CD8-positive, alpha-beta memory T cell (primary cell): ENCODE data around the gene GAN. TPM values are rescaled to one million over a fixed set of nuclear protein-coding genes. Genes with fewer than 3 reads are reported as not detected.
"Not testable (repeated sequence)": the region's sequence is repeated elsewhere in the genome, so short reads cannot be mapped to it uniquely, and the experiment has no call there.

Experiments
- CTCF ChIA-PET: fragments of 350-600 bp; sonication (Branson Sonifier 250); formaldehyde crosslinking; loops from one replicate; lab custom pipeline; 2021; ENCODE audit warnings: antibody characterized with exemption; lab: Charles Lee
- POLR2A ChIA-PET: fragments of 350-600 bp; sonication (Branson Sonifier 250); formaldehyde crosslinking; loops from one replicate; lab custom pipeline; 2021; ENCODE audit warnings: antibody characterized with exemption; lab: Charles Lee
- DNase-seq, 5 donors: peaks; one replicate each; pipeline versions ENCODE4 v3.0.0 to v3.0.0-alpha.2; 2020 to 2022; ENCODE audit warnings: mixed read lengths in 1 of 5
- H3K27ac ChIP-seq: one replicate; pipeline ENCODE4 v1.7.0; 2013; ENCODE audit warnings: low read depth, mild to moderate bottlenecking, low read length, moderate library complexity
- H3K27me3 ChIP-seq: 2 replicates; pipeline ENCODE4 v1.7.0; 2013; ENCODE audit warnings: low read length, mild to moderate bottlenecking; ENCODE audit not compliant: insufficient read depth, poor library complexity, severe bottlenecking
- H3K36me3 ChIP-seq: 2 replicates; pipeline ENCODE4 v1.7.0; 2013; ENCODE audit warnings: mild to moderate bottlenecking, low read length, moderate library complexity; ENCODE audit not compliant: insufficient read depth
- H3K4me1 ChIP-seq: 2 replicates; pipeline ENCODE4 v1.7.0; 2013; ENCODE audit warnings: mild to moderate bottlenecking, low read length, moderate library complexity; ENCODE audit not compliant: insufficient read depth
- H3K4me3 ChIP-seq: 2 replicates; pipeline ENCODE4 v1.7.0; 2013; ENCODE audit warnings: mild to moderate bottlenecking, low read length
- H3K9me3 ChIP-seq: 2 replicates; pipeline ENCODE4 v1.7.0; 2013; ENCODE audit warnings: mild to moderate bottlenecking, low read length
- H3K27ac Mint-ChIP-seq, 8 donors: one replicate each; pipeline ENCODE4 v1.8.0; 2020 to 2021; ENCODE audit warnings: mixed read lengths in 8 of 8, mild to moderate bottlenecking in 6 of 8, inconsistent platforms in 3 of 8, moderate library complexity in 3 of 8
- H3K27me3 Mint-ChIP-seq, 2 donors: one replicate each; pipeline ENCODE4 v1.8.0; 2020 to 2021; ENCODE audit warnings: mixed read lengths in 2 of 2, mild to moderate bottlenecking in 1 of 2, moderate library complexity in 1 of 2
- H3K36me3 Mint-ChIP-seq, 3 donors: one replicate each; pipeline ENCODE4 v1.8.0; 2020 to 2021; ENCODE audit warnings: mixed read lengths in 3 of 3, inconsistent platforms in 1 of 3, mild to moderate bottlenecking in 1 of 3
- H3K4me1 Mint-ChIP-seq, 3 donors: one replicate each; pipeline ENCODE4 v1.8.0; 2020 to 2021; ENCODE audit warnings: mixed read lengths in 3 of 3, inconsistent platforms in 1 of 3, mild to moderate bottlenecking in 1 of 3
- H3K4me3 Mint-ChIP-seq, 7 donors: one replicate each; pipeline ENCODE4 v1.8.0; 2020 to 2021; ENCODE audit warnings: mixed read lengths in 7 of 7, mild to moderate bottlenecking in 6 of 7, moderate library complexity in 4 of 7, inconsistent platforms in 2 of 7
- H3K9me3 Mint-ChIP-seq, 5 donors: one replicate each; pipeline ENCODE4 v1.8.0; 2020 to 2022; ENCODE audit warnings: mixed read lengths in 5 of 5, mild to moderate bottlenecking in 3 of 5, moderate library complexity in 2 of 5, inconsistent platforms in 1 of 5
- polyA plus RNA-seq: library from polyadenylated mRNA; unstranded; fragments of 300-500 nt; fragmentation: Illumina TruSeq; gene quantifications from one replicate; pipeline ENCODE4 v1.2.3, GENCODE V29; 2021
- total RNA-seq, 2 experiments: library from RNA; stranded (reverse); gene quantifications; one replicate each; pipeline ENCODE4 v1.2.3, GENCODE V29; 2021

The GAN gene
- total and polyA plus RNA-seq, 3 experiments from 2014 or later = 2.4 to 12.0 (median 11.0) TPM

DNA sequence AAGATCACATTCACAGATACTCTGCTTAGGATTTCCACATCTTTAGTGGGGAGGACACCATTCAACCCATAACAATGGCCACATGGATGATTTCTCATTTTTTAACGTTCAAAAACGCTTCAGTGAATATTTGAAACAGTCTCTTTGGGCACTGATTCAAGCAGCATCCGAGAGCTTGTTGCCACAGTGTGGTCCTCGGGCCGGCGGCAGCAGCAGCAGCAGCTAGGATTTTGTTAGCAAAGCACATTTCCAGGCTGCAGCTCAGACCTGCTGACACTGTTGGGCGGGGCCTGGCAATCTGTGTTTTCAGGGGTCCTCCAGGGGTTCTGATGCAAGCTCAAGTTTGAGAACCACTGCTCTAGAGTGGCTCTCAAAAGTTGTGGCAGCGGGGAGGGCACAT lies 102.0 kb downstream of the GAN start:
- no peak overlapping the region for H3K27ac ChIP-seq
- H3K36me3 ChIP-seq = no peaks in the 10 kb centered on the region
- H3K4me1 Mint-ChIP-seq = no peaks in the 10 kb centered on the region
- no peaks in the 10 kb centered on the region for H3K27me3 Mint-ChIP-seq
- H3K4me3 ChIP-seq = no peak overlapping the region
- H3K27ac Mint-ChIP-seq = no peak overlapping the region
- no peak overlapping the region for H3K4me3 Mint-ChIP-seq
- no peaks in the 10 kb centered on the region for H3K4me1 ChIP-seq
- ChIA-PET CTCF (interaction anchor here (2.3 kb wide), 1 partner anchor 13 kb away, joined by 7 read pairs; no protein-coding TSS in a partner anchor), POLR2A (no interaction called here)
- no peaks in the 10 kb centered on the region for H3K36me3 Mint-ChIP-seq
- DNase-seq = no peak
- no peaks in the 10 kb centered on the region for H3K9me3 ChIP-seq
- H3K9me3 Mint-ChIP-seq = peaks cover 0 to 1% (median 0%) of the 10 kb centered on the region in 5 donors
- no peaks in the 10 kb centered on the region for H3K27me3 ChIP-seq

DNA sequence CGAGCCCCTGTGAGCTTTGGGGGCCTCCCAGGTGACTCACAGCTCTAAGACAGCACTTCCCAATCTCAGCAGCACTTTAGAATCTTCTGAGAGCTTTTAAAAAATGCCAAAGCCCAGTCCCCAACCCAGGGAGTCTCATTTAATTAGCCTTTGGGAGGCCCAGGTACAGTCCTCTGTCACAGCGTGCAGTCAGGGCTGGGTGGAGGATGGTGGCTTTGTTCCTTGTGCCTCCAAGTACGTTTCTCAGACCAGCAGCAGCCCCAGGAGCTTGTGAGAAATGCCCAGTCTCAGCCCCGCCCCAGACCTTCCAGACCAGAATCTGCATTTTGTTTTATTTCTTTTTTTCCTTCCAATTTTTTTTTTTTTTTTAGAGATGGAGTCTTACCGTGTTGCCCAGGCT lies 102.4 kb downstream of the GAN start:
- no peak overlapping the region for H3K4me3 Mint-ChIP-seq
- H3K27me3 Mint-ChIP-seq = no peaks in the 10 kb centered on the region
- H3K27ac ChIP-seq = no peak overlapping the region
- no peak for DNase-seq
- H3K27me3 ChIP-seq = no peaks in the 10 kb centered on the region
- H3K36me3 Mint-ChIP-seq = no peaks in the 10 kb centered on the region
- H3K27ac Mint-ChIP-seq = no peak overlapping the region
- no peak overlapping the region for H3K4me3 ChIP-seq
- ChIA-PET CTCF (interaction anchor here (2.3 kb wide), 1 partner anchor 14 kb away, joined by 7 read pairs; no protein-coding TSS in a partner anchor), POLR2A (no interaction called here)
- H3K9me3 ChIP-seq = no peaks in the 10 kb centered on the region
- H3K4me1 ChIP-seq = no peaks in the 10 kb centered on the region
- no peaks in the 10 kb centered on the region for H3K36me3 ChIP-seq
- H3K4me1 Mint-ChIP-seq = no peaks in the 10 kb centered on the region
- H3K9me3 Mint-ChIP-seq = peaks cover 0 to 1% (median 0%) of the 10 kb centered on the region in 5 donors

GRCh38 chr16:81419806-81420205 lies 105.0 kb downstream of the GAN start:
- no peak overlapping the region for H3K27ac ChIP-seq
- ChIA-PET CTCF (interaction anchor here (1.0 kb wide), 1 partner anchor 16 kb away, joined by 3 read pairs; no protein-coding TSS in a partner anchor), POLR2A (no interaction called here)
- Mint-ChIP-seq H3K27me3 (no peaks in the 10 kb centered on the region), H3K9me3 (peaks cover 0 to 1% (median 0%) of the 10 kb centered on the region in 5 donors), H3K4me3 (no peak overlapping the region), H3K4me1 (peaks cover 4 to 8% (median 7%) of the 10 kb centered on the region in 3 donors), H3K36me3 (no peaks in the 10 kb centered on the region), H3K27ac (no peak overlapping the region)
- H3K4me3 ChIP-seq = no peak overlapping the region
- no peak for DNase-seq
- no peaks in the 10 kb centered on the region for H3K9me3 ChIP-seq
- no peaks in the 10 kb centered on the region for H3K36me3 ChIP-seq
- no peaks in the 10 kb centered on the region for H3K27me3 ChIP-seq
- H3K4me1 ChIP-seq = peaks cover 7% of the 10 kb centered on the region

GRCh38 chr16:81421126-81421525 lies 106.4 kb downstream of the GAN start:
- Mint-ChIP-seq H3K27ac (no peak overlapping the region), H3K36me3 (no peaks in the 10 kb centered on the region), H3K27me3 (no peaks in the 10 kb centered on the region), H3K4me3 (no peak overlapping the region), H3K4me1 (peaks cover 6 to 15% (median 15%) of the 10 kb centered on the region in 3 donors), H3K9me3 (peaks cover 0 to 1% (median 0%) of the 10 kb centered on the region in 5 donors)
- Histone ChIP-seq H3K27me3 (no peaks in the 10 kb centered on the region), H3K4me1 (peaks cover 7% of the 10 kb centered on the region), H3K36me3 (no peaks in the 10 kb centered on the region), H3K4me3 (no peak overlapping the region), H3K9me3 (no peaks in the 10 kb centered on the region), H3K27ac (no peak overlapping the region)
- ChIA-PET CTCF (interaction anchor here (0.7 to 0.9 kb wide), 2 partner anchors 17 to 20 kb away, joined by 3 read pairs; no protein-coding TSS in a partner anchor), POLR2A (interaction anchor here (0.5 kb wide), 1 partner anchor 64 kb away, joined by 5 read pairs; no protein-coding TSS in a partner anchor)
- DNase-seq = no peak

GRCh38 chr16:81421536-81421935 lies 106.8 kb downstream of the GAN start:
- Histone ChIP-seq H3K36me3 (no peaks in the 10 kb centered on the region), H3K9me3 (no peaks in the 10 kb centered on the region), H3K27ac (no peak overlapping the region), H3K4me3 (no peak overlapping the region), H3K27me3 (no peaks in the 10 kb centered on the region), H3K4me1 (peaks cover 7% of the 10 kb centered on the region)
- Mint-ChIP-seq H3K4me3 (no peak overlapping the region), H3K36me3 (no peaks in the 10 kb centered on the region), H3K27me3 (no peaks in the 10 kb centered on the region), H3K4me1 (peaks cover 6 to 15% (median 15%) of the 10 kb centered on the region in 3 donors), H3K9me3 (peaks cover 0 to 1% (median 0%) of the 10 kb centered on the region in 5 donors), H3K27ac (no peak overlapping the region)
- ChIA-PET CTCF (interaction anchor here (0.9 kb wide), 1 partner anchor 20 kb away, joined by 3 read pairs; no protein-coding TSS in a partner anchor), POLR2A (no interaction called here)
- no peak for DNase-seq

DNA sequence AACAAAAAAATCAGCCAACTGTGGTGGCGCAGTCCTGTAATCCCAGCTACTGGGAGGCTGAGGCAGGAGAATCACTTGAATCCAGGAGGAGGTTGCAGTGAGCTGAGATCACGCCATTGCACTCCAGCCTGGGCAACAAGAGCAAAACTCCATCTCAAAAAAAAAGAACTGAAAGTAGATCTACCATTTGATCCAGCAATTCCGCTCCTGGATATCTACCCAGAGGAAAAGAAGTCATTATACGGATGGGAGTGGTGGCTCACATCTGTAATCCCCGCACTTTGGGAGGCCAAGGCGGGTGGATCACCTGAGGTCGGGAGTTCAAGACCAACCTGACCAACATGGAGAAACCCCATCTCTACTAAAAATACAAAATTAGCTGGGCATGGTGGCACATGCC lies 107.4 kb downstream of the GAN start:
- H3K27me3 ChIP-seq, H3K4me3 Mint-ChIP-seq, H3K9me3 Mint-ChIP-seq, POLR2A ChIA-PET, H3K9me3 ChIP-seq, H3K4me1 ChIP-seq, H3K27me3 Mint-ChIP-seq, H3K27ac Mint-ChIP-seq, CTCF ChIA-PET, H3K36me3 ChIP-seq, H3K4me3 ChIP-seq, H3K27ac ChIP-seq, H3K36me3 Mint-ChIP-seq, DNase-seq: not testable (repeated sequence)
- peaks cover 6 to 15% (median 15%) of the 10 kb centered on the region in 3 donors for H3K4me1 Mint-ChIP-seq

GRCh38 chr16:81424771-81425170 lies 110.0 kb downstream of the GAN start:
- no peak overlapping the region for H3K4me3 Mint-ChIP-seq
- no peaks in the 10 kb centered on the region for H3K36me3 ChIP-seq
- ChIA-PET CTCF (interaction anchor here (1.0 kb wide), 1 partner anchor 73 kb away, joined by 3 read pairs; no protein-coding TSS in a partner anchor), POLR2A (no interaction called here)
- H3K27me3 ChIP-seq = no peaks in the 10 kb centered on the region
- peak in 2 of 5 donors; percentile 17 to 19 for DNase-seq
- peak overlapping the region in 3 of 8 donors; percentile 66 to 76 (median 68) for H3K27ac Mint-ChIP-seq
- peaks cover 0 to 1% (median 0%) of the 10 kb centered on the region in 5 donors for H3K9me3 Mint-ChIP-seq
- no peaks in the 10 kb centered on the region for H3K27me3 Mint-ChIP-seq
- no peak overlapping the region for H3K4me3 ChIP-seq
- H3K27ac ChIP-seq = no peak overlapping the region
- H3K4me1 ChIP-seq = peaks cover 7% of the 10 kb centered on the region
- H3K36me3 Mint-ChIP-seq = no peaks in the 10 kb centered on the region
- no peaks in the 10 kb centered on the region for H3K9me3 ChIP-seq
- H3K4me1 Mint-ChIP-seq = peaks cover 8 to 19% (median 15%) of the 10 kb centered on the region in 3 donors

DNA sequence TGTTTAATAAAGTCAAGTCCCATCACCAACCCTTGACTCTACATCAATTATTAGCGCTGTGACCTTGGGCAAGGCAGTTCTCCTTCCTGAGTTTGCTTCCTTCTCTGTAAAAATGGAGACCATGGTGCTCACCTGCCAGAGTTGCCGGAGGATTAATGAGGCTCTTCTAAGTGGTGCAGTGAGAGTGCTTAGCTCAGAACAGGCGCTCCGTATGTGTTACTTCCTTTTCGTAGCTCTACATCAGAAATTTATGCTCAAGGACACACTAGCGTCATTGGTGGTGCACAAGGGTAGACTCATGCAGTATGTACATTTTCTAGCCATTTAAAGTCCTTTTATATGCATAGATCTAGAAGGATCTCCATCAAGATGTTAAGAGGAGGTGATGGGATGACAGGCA lies 112.5 kb downstream of the GAN start:
- Histone ChIP-seq H3K27me3 (no peaks in the 10 kb centered on the region), H3K27ac (no peak overlapping the region), H3K36me3 (no peaks in the 10 kb centered on the region), H3K9me3 (no peaks in the 10 kb centered on the region), H3K4me1 (peaks cover 7% of the 10 kb centered on the region), H3K4me3 (no peak overlapping the region)
- peak overlapping the region in 2 of 8 donors; percentile 27 to 41 for H3K27ac Mint-ChIP-seq
- no peak overlapping the region for H3K4me3 Mint-ChIP-seq
- POLR2A ChIA-PET = no interaction called here
- no peaks in the 10 kb centered on the region for H3K36me3 Mint-ChIP-seq
- CTCF ChIA-PET = no interaction called here
- no peak for DNase-seq
- no peaks in the 10 kb centered on the region for H3K9me3 Mint-ChIP-seq
- H3K4me1 Mint-ChIP-seq = peaks cover 8 to 19% (median 15%) of the 10 kb centered on the region in 3 donors
- no peaks in the 10 kb centered on the region for H3K27me3 Mint-ChIP-seq
